ENCODE data around the gene SLC34A3. TPM values are rescaled to one million over a fixed set of nuclear protein-coding genes. Genes with fewer than 3 reads are reported as not detected.
"Not testable (repeated sequence)": the region's sequence is repeated elsewhere in the genome, so short reads cannot be mapped to it uniquely, and the experiment has no call there.

The SLC34A3 gene
- polyA plus RNA-seq, 3 donors: 2.8 to 6.0 (median 5.2) TPM

DNA sequence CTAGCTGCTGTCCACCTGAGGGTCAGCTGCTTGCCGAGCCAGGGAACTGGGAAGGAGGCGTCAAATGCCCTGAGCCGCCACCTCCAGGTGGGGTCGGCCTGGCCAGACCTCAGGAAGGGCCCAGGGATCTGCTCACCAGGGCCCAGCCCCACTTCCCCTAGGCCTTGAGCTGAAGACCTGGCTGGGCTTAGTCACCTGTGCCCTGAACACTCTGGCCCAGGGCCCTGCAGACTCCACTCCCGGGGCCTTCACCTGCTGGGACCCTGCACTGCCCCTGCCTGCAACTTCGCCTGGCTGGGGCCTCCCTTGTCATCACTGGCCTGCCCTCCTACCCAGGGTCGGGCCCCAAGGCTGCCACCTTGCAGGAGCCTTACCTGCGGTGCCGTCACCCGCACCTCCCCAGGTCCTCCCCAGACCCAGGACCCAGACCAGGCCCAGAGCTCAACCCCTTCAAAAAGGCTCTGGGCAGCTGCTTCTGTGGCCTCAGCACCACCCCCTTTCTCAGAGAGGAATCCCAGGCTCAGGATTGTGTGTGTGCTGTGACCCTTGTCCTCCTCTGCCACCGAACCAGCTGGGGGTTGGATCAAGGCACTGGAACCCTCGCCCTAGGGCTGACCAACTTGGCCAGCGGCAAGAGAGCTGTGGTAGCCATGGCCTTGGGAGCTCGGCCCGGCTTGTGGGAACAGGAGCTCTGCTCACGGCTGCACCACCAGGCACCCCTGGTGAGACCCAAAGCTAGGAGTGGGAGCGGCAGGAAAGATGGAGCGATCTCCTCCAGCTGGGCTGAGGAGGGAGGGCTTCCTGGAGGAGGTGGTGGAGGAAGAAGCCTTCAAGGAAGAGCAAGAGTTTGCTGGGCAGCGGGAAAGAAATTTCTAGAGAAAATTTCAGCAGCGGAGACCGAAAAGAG is 23.3 kb downstream of the SLC34A3 start:
- DNase-seq (ENCODE audit: low read depth in 3 of 3, low spot score in 2 of 3): no peak

DNA sequence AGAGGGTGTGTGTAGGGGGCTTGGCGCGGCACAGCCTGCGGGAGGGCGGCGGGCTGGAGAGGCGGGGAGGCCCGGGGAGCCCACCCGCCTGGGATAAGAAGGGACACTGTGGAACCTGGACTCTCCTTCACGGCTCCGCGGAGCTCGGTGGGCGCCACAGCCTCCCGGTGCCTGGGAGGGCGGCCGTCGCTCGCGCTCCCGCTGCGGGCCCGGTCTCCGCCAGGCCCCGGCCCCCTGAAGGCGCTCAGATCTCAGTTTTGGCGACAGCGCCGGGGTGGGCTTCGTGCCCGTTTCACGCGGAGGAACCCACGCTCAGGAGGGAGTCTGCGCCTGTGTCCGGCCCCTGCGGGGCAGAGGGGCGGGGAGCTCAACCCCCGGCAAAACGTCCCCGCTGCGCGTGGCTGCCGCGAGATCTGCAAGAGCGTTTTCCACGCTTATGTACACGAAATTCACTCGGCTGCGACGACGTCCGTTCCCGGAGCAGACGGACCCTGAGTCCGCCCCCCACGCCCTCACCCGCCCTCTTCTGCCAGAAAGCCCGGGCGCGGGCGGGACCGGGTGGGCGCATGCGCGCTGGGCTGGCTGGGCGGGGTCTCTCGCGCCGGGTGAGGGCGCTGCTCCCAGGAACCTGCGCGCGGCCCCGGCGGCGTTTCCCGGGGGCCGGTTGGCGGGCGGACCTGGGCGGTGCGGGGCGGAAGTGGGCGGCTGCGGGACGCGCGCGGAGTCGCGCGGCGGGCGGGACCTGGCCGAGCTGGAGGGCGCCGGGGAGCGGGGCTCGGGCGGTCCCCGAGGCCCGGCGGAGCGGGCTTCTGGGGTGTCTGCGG is 24.1 kb downstream of the SLC34A3 start, which contains the start of gene NELFB:
Gene NELFB (plus strand): TSS at position 704 of the 824 bp plus-strand sequence.
- DNase-seq (ENCODE audit: low read depth in 3 of 3, low spot score in 2 of 3): peak; percentile 64 to 79 (median 73)

DNA sequence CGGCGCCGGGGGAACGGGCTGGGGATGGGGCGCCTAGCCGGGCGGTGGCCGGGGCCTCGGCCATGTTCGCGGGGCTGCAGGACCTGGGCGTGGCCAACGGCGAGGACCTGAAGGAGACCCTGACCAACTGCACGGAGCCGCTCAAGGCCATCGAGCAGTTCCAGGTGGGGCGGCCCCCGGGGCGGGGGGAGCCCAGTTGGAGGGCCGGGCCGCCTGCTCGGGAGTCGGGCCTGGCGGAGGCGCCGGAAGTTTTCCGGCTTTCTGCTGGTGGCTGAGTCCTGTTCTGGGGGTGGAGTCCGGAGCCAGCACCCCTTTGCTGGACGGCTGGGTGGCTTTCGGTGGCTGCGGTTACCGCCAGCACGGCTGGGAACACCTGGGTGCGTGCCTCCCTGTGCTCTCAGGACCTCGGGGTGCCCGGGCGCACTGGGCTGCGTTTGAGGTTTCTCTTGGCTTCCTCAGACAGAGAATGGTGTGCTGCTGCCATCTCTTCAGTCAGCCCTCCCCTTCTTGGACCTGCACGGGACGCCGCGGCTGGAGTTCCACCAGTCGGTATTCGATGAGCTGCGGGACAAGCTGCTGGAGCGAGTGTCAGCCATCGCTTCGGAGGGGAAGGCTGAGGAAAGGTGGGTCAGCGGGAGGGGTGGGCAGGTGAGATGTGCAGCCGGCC is 24.9 kb downstream of the SLC34A3 start:
- no peak for DNase-seq (ENCODE audit: low read depth in 3 of 3, low spot score in 2 of 3)

DNA sequence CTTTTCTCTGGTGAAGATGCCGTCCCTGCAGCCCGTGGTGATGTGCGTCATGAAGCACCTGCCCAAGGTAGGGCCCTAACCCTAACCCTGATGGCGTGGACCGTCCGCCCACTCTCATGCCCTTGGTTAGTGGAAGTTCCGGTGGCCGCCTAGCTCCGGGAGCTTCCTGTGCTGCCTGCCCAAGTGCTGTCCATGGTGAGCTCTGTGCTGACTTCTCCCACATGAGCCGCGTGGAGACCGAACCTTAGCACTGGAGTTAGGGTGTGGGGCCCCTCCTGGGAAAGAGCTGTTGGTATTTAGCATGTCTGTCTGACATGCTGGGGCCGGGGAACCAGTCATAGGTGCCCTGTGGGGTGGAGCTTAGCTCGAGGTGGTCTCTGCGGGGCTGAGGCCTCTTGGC is 25.7 kb downstream of the SLC34A3 start:
- DNase-seq (ENCODE audit: low read depth in 3 of 3, low spot score in 2 of 3): no peak

DNA sequence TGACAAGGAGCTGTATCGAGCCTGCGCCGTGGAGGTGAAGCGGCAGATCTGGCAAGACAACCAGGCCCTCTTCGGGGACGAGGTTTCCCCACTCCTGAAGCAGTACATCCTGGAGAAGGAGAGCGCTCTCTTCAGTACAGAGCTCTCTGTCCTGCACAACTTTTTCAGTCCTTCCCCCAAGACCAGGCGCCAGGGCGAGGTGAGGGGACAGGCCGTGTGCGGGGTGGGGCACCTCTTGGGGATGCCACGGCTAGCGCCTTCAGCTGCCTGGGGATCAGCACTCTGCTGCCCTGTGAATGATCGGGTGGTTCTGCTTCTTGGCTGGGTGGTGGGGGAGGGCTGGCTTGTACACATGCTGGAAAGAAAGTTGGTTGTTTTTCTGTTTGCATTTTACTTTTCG is 26.2 kb downstream of the SLC34A3 start:
- no peak for DNase-seq (ENCODE audit: low read depth in 3 of 3, low spot score in 2 of 3)

DNA sequence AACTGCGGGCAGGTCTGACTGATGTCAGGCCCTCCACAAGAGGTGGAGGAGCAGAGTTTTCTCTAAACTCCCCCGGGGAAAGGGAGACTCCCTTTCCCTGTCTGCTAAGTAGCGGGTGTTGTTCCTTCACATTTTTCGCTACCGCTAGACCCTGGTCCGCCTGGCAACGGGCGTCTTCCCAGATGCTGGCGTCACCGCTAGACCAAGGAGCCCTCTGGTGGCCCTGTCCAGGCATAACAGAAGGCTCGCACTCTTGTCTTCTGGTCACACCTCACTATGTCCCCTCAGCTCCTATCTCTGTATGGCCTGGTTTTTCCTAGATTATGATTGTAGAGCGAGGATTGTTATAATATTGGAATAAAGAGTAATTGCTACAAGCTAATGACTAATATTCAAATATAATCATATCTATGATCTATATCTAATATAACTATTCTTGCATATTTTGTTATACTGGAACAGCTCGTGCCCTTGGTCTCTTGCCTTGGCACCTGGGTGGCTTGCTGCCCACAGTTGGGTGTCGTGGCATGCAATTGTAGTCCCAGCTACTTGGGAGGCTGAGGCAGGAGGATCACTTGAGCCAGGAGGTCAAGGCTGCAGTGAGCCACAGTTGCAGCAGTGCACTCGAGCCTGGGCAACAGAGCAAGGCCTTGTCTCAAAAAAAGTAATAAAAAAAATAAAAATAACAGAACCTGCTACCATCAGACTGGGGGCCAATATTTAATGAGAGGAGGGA is 31.6 kb downstream of the SLC34A3 start:
- DNase-seq (ENCODE audit: low read depth in 3 of 3, low spot score in 2 of 3): not testable (repeated sequence)

DNA sequence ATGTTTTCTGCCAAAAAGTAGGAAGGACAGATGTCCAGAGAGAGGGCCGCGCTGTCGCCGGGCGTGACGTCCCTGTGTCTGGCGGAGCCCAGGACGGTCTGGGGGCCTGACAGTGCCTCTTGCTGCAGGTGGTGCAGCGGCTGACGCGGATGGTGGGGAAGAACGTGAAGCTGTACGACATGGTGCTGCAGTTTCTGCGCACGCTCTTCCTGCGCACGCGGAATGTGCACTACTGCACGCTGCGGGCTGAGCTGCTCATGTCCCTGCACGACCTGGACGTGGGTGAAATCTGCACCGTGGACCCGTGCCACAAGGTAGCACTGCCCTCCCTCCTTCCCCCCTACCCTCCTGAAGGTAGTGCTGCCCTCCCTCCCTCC is 32.2 kb downstream of the SLC34A3 start:
- DNase-seq (ENCODE audit: low read depth in 3 of 3, low spot score in 2 of 3): no peak

DNA sequence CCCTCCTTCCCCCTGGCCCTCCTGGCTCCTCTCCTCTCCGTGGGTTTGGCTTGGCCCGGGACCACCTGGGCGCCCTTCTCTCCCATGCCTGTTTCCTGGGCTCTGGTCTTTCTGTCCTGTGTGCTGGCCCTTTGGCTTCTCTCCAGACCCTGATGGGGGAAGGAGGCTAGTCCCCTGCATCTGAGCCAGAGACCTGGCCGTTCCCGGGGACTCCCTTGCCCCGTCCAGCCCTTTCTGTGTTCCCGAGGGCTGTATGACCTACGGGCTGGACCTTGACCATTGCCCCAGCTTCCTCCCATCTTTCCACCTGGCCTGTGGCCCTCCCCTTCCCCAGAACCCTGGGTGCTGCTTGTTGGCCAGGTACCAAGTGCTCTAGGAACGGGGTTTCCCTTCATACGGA is 32.8 kb downstream of the SLC34A3 start:
- DNase-seq (ENCODE audit: low read depth in 3 of 3, low spot score in 2 of 3): no peak

DNA sequence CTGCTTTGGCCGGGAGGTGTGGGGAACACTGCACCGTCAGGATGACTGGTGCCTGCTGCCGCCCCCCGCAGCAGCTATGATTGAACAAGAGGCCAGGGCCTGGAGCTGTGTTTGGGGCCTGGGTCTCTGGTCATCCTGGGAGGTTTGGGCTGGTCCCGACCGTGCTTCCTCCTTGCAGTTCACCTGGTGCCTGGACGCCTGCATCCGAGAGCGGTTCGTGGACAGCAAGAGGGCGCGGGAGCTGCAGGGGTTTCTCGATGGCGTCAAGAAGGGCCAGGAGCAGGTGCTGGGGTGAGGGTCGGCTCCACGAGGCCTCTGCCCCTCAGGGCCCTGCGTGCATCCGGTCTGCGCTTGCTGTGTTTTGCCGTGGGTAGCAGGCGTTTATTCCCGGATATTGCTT is 33.4 kb downstream of the SLC34A3 start:
- no peak for DNase-seq (ENCODE audit: low read depth in 3 of 3, low spot score in 2 of 3)

DNA sequence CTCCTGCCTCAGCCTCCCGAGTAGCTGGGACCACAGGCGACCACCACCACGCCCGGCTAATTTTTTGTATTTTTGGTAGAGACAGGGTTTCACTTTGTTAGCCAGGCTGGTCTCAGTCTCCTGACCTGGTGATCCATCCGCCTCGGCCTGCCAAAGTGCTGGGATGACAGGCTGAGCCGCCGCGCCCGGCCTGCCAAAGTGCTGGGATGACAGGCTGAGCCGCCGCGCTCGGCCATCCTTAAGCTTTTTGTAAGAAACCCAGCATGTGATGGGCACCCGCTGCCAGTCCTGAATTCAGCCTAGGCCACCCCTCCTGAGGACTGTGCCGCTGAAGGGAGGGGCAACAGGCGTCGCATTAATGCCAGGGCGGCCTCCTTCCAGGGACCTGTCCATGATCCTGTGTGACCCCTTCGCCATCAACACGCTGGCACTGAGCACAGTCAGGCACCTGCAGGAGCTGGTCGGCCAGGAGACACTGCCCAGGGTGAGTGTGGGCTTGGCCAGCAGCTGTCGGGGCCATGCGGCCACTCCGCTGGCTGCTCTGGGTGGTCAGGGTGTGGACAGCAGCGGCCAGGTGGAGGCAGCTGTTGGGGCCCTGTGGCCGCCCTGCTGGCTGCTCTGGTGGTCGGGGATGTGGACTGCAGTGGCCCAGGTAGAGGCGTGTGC is 34.9 kb downstream of the SLC34A3 start:
- DNase-seq (ENCODE audit: low read depth in 3 of 3, low spot score in 2 of 3): no peak

DNA sequence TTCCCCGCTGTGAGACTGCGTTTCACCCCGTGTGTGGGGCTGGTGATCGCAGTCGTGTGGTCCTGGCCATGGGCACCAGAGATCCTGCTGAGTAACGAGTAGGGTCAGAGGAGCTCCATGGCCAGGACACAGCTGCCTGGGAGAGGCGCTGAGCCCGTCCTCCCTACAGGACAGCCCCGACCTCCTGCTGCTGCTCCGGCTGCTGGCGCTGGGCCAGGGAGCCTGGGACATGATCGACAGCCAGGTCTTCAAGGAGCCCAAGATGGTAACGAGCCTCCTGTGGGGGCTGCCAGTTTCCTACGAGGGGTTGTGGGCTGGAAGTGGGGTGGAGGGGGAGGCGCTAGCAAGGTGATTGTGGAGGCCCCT is 35.4 kb downstream of the SLC34A3 start:
- DNase-seq (ENCODE audit: low read depth in 3 of 3, low spot score in 2 of 3): no peak

DNA sequence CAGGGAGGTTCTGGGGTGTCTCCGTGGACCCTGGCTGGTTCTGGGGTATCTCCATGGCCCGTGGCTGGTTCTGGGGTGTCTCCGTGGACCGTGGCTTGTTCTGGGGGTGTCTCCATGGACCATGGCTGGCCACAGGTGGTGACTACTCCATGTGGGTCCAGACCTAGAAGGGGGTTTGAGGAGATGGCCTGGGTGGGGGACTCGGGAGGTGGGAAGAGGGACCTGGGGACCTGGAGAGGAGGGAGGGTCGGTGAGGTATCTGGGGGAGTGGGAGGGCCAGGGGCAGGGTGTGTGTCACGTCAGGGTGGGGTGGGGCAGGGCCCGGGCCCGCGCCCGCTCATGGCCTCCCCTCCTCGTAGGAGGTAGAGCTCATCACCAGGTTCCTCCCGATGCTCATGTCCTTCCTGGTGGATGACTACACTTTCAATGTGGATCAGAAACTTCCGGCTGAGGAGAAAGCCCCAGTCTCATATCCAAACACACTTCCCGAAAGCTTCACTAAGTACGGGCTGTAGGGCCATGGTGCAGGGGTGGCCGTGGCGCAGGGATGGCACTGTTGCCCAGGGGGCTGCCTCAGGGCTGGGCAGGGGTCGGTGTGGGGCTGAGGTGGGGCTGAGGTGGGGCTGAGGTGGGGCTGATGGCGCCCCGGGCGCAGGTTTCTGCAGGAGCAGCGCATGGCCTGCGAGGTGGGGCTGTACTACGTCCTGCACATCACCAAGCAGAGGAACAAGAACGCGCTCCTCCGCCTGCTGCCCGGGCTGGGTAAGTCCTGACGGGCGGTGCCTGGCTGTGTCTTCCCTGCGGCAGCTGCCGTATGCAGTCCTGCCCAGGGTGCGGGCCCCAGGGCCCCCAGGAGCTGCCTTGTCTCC is 36.1 kb downstream of the SLC34A3 start:
- DNase-seq (ENCODE audit: low read depth in 3 of 3, low spot score in 2 of 3): no peak

DNA sequence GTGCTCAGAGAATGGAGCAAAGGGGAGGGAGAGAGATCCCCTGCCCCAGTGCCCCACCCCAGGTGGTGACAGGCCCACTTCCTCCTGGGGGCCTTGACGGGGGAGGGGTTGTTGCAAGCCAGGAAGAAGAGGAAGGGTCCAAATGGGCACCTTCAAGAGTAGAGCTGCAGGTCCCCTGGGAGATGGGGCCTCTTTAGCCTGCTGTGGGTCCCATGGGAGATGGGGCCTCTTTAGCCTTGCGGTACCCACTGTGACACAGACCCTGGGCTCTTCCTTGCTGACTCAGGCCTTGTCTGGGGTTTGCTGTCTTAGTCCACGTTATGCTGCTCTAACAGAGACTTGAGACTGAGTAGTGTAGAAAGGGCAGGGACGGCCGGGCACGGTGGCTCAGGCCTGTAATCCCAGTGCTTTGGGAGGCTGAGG is 37.2 kb downstream of the SLC34A3 start:
- no peak for DNase-seq (ENCODE audit: low read depth in 3 of 3, low spot score in 2 of 3)

DNA sequence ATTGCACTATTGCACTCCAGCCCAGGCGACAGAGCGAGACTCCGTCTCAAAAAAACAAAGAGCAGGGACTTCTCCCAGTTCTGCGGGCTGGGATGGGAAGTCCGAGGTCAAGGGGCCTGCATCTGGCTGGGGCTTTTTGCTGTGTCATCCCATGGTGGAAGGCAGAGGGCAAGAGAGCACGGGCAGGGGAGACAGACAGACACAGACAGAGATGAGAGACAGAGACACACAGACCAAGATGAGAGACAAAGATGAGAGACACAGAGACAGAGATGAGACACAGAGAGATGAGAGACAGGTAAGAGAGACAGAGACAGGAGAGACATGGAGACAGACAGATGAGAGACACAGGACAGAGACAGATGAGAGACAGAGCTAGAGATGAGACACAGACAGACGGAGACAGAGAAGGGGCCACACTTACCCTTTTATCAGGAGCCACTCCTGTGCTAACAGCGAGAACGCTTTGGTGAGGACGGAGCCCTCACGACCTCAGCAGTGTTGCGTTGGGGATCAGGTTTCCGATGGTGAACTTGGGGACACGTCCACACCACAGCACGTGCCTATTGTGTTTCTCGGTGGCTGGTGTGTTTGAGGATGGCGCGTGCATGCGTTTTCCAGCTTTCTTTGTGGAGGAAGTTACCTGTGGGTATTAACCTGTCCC is 38.0 kb downstream of the SLC34A3 start:
- no peak for DNase-seq (ENCODE audit: low read depth in 3 of 3, low spot score in 2 of 3)

DNA sequence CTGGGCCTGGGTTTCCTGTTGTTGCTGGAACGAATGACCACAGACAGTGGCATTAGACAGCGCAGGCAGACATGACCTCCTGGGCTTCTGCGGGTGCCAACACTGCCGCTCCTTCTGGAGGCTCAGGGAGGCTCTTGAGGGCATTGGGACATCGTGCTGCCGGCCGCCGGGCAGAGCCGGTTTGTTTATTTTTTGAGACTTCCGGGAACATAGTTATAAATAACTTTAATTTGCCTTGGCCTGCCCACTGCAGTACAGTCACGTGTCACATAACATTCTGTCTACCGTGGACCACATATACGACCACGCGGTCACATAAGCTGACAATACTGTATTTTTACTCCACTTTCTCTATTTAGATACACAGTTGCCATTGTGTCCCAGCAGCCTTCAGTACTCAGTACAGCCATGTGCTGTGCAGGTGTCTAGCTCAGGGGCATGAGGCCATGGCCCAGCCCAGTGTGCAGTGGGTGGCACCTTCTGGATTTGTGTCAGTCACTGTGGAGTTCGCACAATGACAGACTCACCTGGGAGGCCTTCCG is 38.6 kb downstream of the SLC34A3 start:
- no peak for DNase-seq (ENCODE audit: low read depth in 3 of 3, low spot score in 2 of 3)

DNA sequence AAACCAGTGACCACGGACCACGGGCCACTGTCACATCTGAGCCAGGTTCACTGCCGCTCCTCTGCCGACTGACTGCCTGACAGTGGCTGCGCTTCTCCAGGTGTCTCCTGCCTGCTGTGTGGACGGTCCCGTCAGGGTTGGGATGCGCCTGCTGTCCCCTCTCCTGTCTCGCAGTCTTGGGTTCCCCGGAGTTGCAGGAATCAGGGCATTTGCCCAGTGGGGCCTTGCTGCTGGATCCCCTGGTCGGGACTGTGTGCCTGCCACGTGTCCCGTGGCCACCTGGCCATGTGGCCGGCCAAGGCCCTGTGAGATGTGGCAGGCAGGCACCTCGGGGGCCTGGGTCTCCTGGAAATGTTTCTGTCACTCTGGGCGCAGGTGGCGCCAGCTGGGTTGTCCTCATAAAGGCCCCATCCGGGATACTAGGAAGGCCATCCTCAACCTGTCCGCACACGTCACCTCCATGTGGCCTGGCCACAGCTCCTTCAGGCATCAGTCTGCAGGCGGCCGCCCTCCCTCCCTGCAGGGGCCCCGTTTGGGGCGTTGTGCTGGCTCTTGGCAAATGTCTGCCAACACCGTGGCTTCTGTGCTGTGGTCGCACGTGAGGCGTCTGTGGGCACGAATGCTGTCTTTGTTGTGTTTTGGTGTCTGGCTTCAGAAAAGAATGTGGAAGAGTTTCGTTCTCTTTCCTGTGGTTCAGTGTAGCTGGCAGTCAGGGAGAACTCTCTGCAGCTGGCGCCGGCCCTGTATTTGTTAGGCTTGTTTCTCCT is 40.4 kb downstream of the SLC34A3 start:
- DNase-seq (ENCODE audit: low read depth in 3 of 3, low spot score in 2 of 3): no peak

DNA sequence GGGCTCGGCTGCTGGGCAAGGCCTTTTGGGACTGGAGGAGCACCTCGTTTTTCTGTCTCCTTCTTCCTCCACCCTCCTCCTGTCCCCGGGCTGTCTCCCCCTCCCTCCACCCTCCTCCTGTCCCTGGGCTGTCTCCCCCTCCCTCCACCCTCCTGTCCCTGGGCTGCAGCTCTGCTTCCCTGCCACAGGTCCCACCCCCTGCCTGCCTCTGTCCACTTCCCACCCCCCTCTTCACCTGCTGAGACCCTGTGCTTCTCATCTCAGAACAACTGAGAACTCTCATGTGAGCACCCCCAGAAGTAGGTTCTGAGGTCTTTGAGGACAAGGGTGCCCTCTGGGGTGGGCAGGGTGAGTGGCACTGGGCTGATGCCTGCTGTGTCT is 41.0 kb downstream of the SLC34A3 start:
- no peak for DNase-seq (ENCODE audit: low read depth in 3 of 3, low spot score in 2 of 3)

All from right renal cortex interstitium (tissue), 3 donors.